ENCODE measurements around the gene GRIP1. TPM values are rescaled to one million over a fixed set of nuclear protein-coding genes. Genes with fewer than 3 reads are reported as not detected.
A peak's percentile ranks its signal among the peaks of the same experiment; 100 is the strongest.

GRIP1 gene
- total RNA-seq, 1 experiment from 2014 or later = 0.23 TPM

DNA sequence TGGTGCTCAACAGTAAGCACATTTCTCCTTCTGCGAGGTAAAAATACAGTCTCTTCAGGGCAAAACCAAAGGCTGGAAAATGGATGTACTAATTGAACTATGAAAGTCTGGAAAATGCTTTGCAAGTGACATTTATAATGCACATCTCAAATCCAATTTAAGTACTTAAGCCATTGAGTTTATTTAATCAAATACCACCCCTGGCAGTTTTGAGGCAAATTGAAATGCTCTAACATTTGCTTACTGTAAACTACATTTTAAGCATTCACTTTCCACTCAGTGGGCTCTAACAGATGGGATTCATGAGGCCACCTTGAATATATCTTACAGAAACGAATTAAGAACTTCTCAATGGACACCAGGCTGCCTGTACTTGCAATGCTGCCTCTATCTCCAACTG, 306.9 kb downstream of the GRIP1 start:
- ChIA-PET CTCF (no interaction called here), POLR2A (no interaction called here)
- TF ChIP-seq, protein P1, sequence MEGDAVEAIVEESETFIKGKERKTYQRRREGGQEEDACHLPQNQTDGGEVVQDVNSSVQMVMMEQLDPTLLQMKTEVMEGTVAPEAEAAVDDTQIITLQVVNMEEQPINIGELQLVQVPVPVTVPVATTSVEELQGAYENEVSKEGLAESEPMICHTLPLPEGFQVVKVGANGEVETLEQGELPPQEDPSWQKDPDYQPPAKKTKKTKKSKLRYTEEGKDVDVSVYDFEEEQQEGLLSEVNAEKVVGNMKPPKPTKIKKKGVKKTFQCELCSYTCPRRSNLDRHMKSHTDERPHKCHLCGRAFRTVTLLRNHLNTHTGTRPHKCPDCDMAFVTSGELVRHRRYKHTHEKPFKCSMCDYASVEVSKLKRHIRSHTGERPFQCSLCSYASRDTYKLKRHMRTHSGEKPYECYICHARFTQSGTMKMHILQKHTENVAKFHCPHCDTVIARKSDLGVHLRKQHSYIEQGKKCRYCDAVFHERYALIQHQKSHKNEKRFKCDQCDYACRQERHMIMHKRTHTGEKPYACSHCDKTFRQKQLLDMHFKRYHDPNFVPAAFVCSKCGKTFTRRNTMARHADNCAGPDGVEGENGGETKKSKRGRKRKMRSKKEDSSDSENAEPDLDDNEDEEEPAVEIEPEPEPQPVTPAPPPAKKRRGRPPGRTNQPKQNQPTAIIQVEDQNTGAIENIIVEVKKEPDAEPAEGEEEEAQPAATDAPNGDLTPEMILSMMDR (IDR thresholded peaks at IDR 0.05; ENCODE audit: insufficient read depth in 1 of 2, low read depth in 1 of 2, low read length in 1 of 2, severe bottlenecking in 1 of 2, unreplicated experiment in 1 of 2) = no peak
- peaks cover 9% of the 10 kb centered on the region for H3K4me1 ChIP-seq
- H3K27me3 ChIP-seq (replicated peaks; ENCODE audit: control insufficient read depth, insufficient read depth, low read length) = no peaks in the 10 kb centered on the region
- DNase-seq = no peak
- no TSS peak for BruUV-seq (replicated peaks)
- H3K36me3 ChIP-seq (ENCODE audit: control insufficient read depth, insufficient read depth, low read length) = no peaks in the 10 kb centered on the region
- no peaks in the 10 kb centered on the region for H3K9me3 ChIP-seq
- H3K4me3 ChIP-seq (ENCODE audit: low read depth, low read length) = no peak overlapping the region
- Mint-ChIP-seq H3K9me3 (ENCODE audit: unreplicated experiment) (no peaks in the 10 kb centered on the region), H3K27me3 (ENCODE audit: insufficient read depth, unreplicated experiment) (no peaks in the 10 kb centered on the region), H3K4me3 (ENCODE audit: unreplicated experiment) (no peak overlapping the region), H3K36me3 (ENCODE audit: insufficient read depth, unreplicated experiment) (no peaks in the 10 kb centered on the region), H3K4me1 (ENCODE audit: low read depth, unreplicated experiment) (peaks cover 11% of the 10 kb centered on the region), H3K27ac (ENCODE audit: unreplicated experiment) (no peak overlapping the region)
- intact Hi-C loops (cut with micrococcal nuclease; ENCODE audit: unreplicated experiment) = no loop called here

DNA sequence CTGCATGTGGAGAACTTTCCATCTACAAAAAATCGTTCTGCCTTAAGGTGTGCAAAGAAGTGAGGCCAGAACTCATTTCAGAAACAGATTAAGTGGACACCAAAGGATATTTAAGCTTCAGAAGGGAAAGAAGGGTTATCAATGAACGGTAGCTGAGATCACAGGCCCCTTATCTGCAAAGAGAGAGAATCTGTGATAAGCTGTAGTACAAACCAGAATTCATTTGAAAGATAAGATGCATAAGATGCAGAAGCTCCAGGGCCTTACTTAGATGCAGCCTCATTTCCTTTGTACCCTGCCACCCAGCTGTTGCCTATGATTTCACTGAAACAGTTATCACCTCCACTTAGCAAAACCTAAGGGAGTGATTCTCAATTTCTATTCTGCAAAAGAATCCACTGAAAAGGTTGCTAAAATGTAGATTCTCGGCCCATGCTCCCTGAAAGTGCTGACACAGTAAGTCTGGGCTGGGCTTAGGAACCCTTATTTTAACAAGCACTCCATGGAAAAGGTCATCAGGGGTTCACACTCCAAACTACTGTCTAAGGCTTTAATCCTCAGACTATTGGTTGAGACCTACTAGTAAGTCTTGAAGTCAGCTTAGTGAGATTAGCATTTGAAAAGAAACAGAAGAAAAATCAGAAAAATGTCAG, 311.7 kb downstream of the GRIP1 start:
- Mint-ChIP-seq H3K27me3 (ENCODE audit: insufficient read depth, unreplicated experiment) (peaks cover 2% of the 10 kb centered on the region), H3K4me1 (ENCODE audit: low read depth, unreplicated experiment) (peaks cover 24% of the 10 kb centered on the region), H3K4me3 (ENCODE audit: unreplicated experiment) (no peak overlapping the region), H3K36me3 (ENCODE audit: insufficient read depth, unreplicated experiment) (no peaks in the 10 kb centered on the region), H3K9me3 (ENCODE audit: unreplicated experiment) (no peaks in the 10 kb centered on the region), H3K27ac (ENCODE audit: unreplicated experiment) (no peak overlapping the region)
- POLR2A ChIA-PET = no interaction called here
- TF ChIP-seq, protein P1 (IDR thresholded peaks at IDR 0.05; ENCODE audit: insufficient read depth in 1 of 2, low read depth in 1 of 2, low read length in 1 of 2, severe bottlenecking in 1 of 2, unreplicated experiment in 1 of 2) = no peak
- BruUV-seq (replicated peaks) = no TSS peak
- Histone ChIP-seq H3K4me1 (peaks cover 29% of the 10 kb centered on the region), H3K4me3 (ENCODE audit: low read depth, low read length) (no peak overlapping the region), H3K36me3 (ENCODE audit: control insufficient read depth, insufficient read depth, low read length) (no peaks in the 10 kb centered on the region), H3K9me3 (no peaks in the 10 kb centered on the region), H3K27me3 (replicated peaks; ENCODE audit: control insufficient read depth, insufficient read depth, low read length) (no peaks in the 10 kb centered on the region)
- CTCF ChIA-PET = interaction anchor here (2.1 kb wide), 1 partner anchor 15 kb away, joined by 11 read pairs; no protein-coding TSS in a partner anchor
- intact Hi-C loops (cut with micrococcal nuclease; ENCODE audit: unreplicated experiment) = no loop called here
- peak in 1 of 2 experiments; percentile 3 for DNase-seq

- Mint-ChIP-seq H3K27ac (ENCODE audit: unreplicated experiment) (no peak overlapping the region), H3K4me3 (ENCODE audit: unreplicated experiment) (no peak overlapping the region), H3K4me1 (ENCODE audit: low read depth, unreplicated experiment) (peaks cover 24% of the 10 kb centered on the region), H3K9me3 (ENCODE audit: unreplicated experiment) (no peaks in the 10 kb centered on the region), H3K27me3 (ENCODE audit: insufficient read depth, unreplicated experiment) (peaks cover 2% of the 10 kb centered on the region), H3K36me3 (ENCODE audit: insufficient read depth, unreplicated experiment) (no peaks in the 10 kb centered on the region)
- CTCF ChIA-PET = interaction anchor here (0.5 to 2.1 kb wide), 2 partner anchors 13 to 27 kb away, joined by 6 to 11 read pairs; no protein-coding TSS in a partner anchor
- DNase-seq = no peak
- Histone ChIP-seq H3K27me3 (replicated peaks; ENCODE audit: control insufficient read depth, insufficient read depth, low read length) (no peaks in the 10 kb centered on the region), H3K4me3 (ENCODE audit: low read depth, low read length) (no peak overlapping the region), H3K9me3 (no peaks in the 10 kb centered on the region), H3K36me3 (ENCODE audit: control insufficient read depth, insufficient read depth, low read length) (no peaks in the 10 kb centered on the region), H3K4me1 (peaks cover 29% of the 10 kb centered on the region)
- POLR2A ChIA-PET = no interaction called here
- intact Hi-C loops (cut with micrococcal nuclease; ENCODE audit: unreplicated experiment) = no loop called here
- BruUV-seq (replicated peaks) = no TSS peak
- TF ChIP-seq, protein P1 (IDR thresholded peaks at IDR 0.05; ENCODE audit: insufficient read depth in 1 of 2, low read depth in 1 of 2, low read length in 1 of 2, severe bottlenecking in 1 of 2, unreplicated experiment in 1 of 2) = no peak
Measured at GRCh38 chr12:66365718-66366490, 313.0 kb downstream of the GRIP1 start.
